Measurements from ENCODE around the gene ITFG1.
"Not testable (repeated sequence)": the region's sequence is repeated elsewhere in the genome, so short reads cannot be mapped to it uniquely, and the experiment has no call there.

Gene ITFG1

DNA sequence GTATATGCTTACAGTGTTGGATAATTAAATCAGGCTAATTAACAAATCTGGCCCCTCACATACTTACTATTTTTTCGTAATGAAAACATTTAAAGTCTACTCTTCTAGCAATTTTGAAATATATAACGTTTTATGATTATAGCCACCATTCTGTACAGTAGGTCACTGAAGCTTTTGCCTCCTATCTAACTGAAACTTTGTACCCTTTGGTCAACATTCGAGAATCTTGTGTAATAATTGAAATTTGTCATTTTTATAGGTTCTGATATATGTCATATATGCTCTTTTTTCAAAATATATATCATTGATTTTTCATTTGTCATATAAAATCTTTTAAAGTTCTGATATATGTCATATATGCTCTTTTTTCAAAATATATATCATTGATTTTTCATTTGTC, 12.9 kb upstream of the ITFG1 start:
- no peak for FAIRE-seq
- no peak for DNase-seq (ENCODE audit: low spot score)

GRCh38 chr16:47473004-47473403, 12.1 kb upstream of the ITFG1 start:
- DNase-seq (ENCODE audit: low spot score); FAIRE-seq: not testable (repeated sequence)

DNA sequence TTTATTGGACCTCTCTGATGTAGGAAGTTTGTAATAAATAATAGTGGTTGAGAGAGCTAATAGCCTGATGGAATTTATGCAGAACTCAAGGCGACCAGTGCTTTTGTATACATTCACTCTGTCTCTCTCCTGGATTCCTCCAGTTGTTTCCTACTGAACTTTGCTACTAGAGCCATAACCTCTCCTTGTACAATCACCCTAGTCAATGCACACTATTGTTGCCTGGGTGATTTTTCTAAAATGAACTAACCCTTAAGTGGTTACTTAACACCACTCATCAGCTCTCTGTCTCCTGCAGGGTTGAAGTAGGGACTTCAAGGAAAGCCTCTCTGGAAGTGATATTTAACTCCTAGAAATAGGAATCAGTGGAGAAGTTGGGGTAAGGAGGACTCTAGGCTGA, 9.9 kb upstream of the ITFG1 start:
- FAIRE-seq (no peak), DNase-seq (ENCODE audit: low spot score) (no peak)

DNA sequence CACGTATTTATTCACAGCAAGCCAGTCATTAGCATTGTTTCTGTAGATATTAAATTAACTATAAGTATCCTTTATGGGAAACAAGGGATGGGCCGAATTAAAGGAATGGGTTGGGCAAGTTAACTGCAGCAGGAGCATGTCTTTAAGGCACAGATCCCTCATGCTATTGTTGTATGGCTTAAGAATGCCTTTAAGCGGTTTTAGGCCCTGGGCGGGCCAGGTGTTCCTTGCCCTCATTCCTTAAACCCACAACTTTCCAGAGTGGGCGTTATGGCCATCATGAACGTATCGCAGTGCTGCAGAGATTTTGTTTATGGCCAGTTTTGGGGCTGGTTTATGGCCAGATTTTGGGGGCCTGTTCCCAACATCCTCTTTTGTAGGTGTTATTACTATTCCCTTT, 9.3 kb upstream of the ITFG1 start:
- no peak for FAIRE-seq

GRCh38 chr16:47469227-47469626, 8.4 kb upstream of the ITFG1 start:
- FAIRE-seq: no peak
- DNase-seq (ENCODE audit: low spot score): no peak

More for the DNA sequence above, 9.3 kb upstream of the ITFG1 start:
- DNase-seq (ENCODE audit: low spot score): no peak

GRCh38 chr16:47468070-47468689, 7.3 kb upstream of the ITFG1 start:
- DNase-seq (ENCODE audit: low spot score); FAIRE-seq: not testable (repeated sequence)

DNA sequence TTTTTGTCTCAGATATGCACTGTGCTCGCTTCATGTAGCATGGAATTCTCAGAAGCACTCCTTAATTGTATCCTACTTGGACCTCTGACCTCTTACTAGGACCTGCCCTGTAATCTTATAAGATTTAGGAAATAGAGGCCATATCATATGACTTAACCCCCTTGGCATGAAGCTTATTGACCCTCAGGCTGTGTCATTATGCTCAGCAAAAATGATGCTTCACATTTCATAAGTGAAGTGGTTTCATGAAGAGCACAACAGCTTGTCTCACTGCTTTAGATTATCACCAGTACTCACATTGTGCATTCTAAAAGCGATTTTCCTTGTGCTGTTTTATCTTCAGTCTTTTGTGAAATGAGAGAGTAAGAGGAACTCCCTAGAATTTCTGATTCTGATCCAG, 6.6 kb upstream of the ITFG1 start:
- FAIRE-seq (no peak), DNase-seq (ENCODE audit: low spot score) (no peak)

- DNase-seq (ENCODE audit: low spot score) (no peak), FAIRE-seq (no peak)
Measured at GRCh38 chr16:47465919-47466630, 5.2 kb upstream of the ITFG1 start.

DNA sequence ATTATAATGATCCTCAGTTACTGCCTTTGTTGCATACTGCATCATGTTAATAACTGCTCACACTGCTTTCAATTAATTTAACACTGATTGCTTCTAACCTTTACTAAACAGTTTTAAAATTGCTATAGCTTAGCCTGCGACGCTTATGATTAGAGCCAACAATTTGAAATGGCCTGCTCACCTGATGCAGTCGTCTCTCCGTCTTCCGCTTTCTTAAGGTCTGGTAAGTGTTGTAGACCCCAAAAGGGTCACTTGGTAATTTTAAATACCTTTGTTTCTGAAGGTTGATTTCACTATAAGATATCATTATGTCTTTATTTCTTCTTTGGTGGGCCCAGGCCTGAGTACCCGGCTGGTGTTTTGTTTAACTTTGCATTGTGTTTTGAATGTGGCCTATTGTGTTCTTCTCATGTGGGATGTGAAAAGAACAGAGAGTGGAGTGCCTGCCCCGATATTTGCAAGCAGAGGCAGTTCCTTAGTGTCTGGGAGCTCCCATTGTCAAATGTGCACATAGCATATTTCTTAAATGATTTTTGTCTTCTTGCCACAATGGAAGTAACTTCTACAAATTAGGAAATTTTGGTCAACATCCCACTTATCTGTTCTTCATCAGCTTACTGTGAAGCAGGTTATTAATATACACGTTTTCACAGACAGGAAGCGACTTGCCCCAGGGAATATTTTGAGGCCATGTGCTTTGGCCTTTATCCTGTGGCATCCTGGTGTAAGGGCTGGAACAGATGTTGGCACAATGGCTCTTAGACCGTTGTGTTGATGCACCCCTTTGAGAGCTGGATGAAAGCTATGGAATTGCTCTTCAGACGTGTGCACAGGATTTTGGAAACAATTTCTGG, 3.1 kb upstream of the ITFG1 start:
- FAIRE-seq (no peak), DNase-seq (ENCODE audit: low spot score) (no peak)

DNA sequence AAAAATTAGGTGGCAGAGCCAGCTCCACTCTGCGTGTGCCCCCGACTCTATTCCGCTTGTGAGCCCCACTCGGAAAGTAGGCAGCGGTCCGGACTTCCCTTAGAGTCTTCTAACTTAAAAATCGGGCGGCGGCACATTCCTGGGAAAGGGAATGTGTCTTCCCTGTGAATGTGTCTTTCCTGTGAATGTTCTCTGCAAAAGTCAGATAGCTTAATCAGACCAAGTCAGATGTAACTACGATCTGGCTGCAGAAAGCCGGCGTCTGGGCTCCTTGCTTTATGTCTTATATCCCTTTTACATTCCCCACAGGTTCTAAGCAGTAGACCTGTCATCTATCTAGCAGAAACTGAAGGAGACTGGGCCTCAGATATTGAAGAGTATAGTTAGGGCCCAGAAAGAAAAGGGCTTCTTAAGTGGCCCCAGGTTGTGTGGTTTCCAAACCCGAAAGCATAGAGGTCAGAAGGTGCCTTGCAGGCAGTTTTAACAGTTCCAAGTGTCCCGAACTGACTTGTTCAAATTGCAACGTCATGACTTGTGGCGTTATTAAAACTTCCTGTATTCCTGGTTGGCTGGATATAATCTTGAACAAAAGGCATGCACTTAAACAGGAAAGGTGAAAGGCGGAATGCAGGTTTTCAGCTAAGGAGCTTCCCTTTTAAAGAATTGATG, 869 bp upstream of the ITFG1 start:
- FAIRE-seq: no peak
- DNase-seq (ENCODE audit: low spot score): peak; percentile 13

- FAIRE-seq: no peak
- peak; percentile 4 for DNase-seq (ENCODE audit: low spot score)
Measured at GRCh38 chr16:47460359-47460710, 528 bp downstream of the ITFG1 start.

DNA sequence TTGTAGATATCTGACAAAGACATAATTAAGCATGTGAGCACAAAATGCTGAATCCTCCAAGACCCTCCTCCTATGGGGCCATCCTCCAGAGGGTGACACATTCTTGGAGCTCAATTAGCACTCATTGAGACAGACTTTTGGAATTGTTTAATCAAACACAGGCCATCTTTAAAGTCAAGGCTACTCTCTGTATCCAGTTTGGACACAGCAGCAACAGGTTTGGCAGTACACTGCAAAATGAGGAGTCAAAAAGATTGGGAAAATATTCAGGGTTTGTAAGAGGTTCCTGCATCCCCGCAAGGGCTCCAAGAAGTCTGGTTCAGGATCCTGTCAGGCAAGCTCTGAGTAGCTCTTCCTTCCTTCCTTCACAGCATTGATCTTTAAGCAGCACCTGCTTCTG, 1.3 kb downstream of the ITFG1 start:
- no peak for FAIRE-seq
- DNase-seq (ENCODE audit: low spot score): no peak

DNA sequence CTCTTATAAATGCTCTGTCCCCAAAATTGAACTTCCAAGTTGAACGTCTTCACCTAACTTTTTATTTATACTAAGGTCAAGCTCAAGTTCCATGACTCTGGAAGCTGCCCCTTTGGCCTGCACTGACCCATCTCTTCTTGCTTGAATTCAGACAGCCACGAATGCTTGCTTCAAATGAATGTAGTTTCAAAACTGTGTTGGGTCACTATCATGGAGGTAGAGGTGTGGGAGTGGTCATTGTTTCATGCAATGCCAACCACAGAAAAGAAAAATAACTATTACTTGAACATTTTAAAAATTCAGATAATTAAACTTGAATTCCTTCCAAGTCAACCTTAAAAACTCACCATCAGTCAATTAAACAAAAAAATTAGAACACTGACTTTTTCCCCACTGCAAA, 2.5 kb downstream of the ITFG1 start:
- FAIRE-seq: no peak
- no peak for DNase-seq (ENCODE audit: low spot score)

- FAIRE-seq (no peak), DNase-seq (ENCODE audit: low spot score) (no peak)
Measured at GRCh38 chr16:47449788-47450187, 11.1 kb downstream of the ITFG1 start.

- no peak for FAIRE-seq
- no peak for DNase-seq (ENCODE audit: low spot score)
Measured at GRCh38 chr16:47448830-47449575, 11.9 kb downstream of the ITFG1 start.

DNA sequence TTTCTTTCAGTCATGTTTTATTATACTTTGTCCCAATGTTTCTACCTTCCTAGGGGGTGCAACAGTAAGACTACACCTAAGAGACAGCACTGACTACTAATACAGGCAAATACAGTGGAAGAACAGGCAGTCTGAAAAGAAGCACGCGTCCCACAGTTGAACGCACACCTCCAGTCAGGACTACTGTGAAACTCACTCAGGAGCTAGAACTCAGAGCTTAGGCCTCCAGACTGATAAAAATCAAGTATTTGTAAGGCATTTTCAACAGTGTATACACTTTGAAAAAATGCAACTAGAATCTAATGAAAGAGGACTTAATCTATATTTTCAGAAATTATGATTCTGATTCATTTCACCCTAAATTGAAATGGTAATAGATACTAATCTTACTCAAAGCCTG, 14.4 kb downstream of the ITFG1 start:
- DNase-seq (ENCODE audit: low spot score): no peak

DNA sequence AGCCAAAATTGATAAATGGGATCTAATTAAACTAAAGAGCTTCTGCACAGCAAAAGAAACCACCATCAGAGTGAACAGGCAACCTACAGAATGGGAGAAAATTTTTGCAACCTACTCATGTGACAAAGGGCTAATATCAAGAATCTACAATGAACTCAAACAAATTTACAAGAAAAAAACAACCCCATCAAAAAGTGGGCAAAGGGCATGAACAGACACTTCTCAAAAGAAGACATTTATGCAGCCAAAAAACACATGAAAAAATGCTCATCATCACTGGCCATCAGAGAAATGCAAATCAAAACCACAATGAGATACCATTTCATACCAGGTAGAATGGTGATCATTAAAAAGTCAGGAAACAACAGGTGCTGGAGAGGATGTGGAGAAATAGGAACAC, 18.0 kb downstream of the ITFG1 start:
- not testable (repeated sequence) for FAIRE-seq; DNase-seq (ENCODE audit: low spot score)

More for the DNA sequence above, 14.4 kb downstream of the ITFG1 start:
- no peak for FAIRE-seq

GRCh38 chr16:47440066-47440465, 20.8 kb downstream of the ITFG1 start:
- not testable (repeated sequence) for DNase-seq (ENCODE audit: low spot score); FAIRE-seq

DNA sequence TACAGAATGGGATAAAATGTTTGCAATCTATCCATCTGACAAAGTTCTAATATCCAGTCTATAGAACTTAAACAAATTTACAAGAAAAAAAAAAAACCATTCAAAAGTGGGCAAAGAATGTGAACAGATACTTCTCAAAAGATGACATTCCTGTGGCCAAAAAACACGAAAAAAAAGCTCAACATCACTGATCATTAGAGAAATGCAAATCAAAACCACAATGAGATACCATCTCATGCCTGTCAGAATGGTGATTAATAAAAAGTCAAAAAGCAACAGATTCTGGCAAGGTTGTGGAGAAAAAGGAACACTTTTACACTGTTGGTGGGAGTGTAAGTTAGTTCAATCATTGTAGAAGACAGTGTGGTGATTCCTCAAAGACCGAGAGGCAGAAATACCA, 26.6 kb downstream of the ITFG1 start:
- DNase-seq (ENCODE audit: low spot score); FAIRE-seq: not testable (repeated sequence)

DNA sequence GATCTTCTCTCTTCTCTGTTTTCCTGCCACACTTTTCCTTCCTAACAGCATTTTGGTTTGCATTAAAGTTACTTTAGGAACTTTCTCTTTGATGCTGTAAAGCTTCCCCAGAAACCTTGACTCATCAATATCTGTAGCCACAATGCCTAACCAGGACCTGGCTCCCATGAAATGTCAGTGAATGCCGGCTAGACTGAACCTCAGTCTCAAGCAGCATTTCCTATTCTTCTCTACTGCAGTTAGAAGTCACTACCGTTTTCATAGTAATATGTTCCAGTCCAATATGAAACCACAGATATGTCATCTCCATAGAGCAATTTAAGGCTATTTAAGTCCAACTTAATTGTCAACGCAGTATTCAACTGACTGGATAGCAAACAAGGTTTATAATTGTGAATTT, 28.9 kb downstream of the ITFG1 start:
- DNase-seq (ENCODE audit: low spot score) (no peak), FAIRE-seq (no peak)

DNA sequence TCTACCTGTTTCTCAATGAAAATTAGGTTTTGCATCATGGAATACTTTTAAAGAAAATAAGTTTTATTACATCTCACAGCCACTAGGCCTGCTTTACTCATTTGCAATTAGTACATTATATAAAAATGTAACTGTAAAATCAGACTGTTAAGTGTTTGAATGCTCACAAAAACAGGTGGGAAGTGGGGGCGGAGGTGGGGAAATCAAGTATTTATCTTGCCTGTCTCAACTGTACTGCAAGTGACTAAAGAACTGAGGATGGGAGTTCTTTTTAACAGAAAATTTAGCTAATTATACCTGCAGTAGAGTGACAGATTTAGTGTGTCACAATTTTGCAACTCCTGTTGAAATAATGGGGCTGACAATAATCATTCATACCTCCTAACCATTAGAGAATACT, 34.1 kb downstream of the ITFG1 start:
- DNase-seq (ENCODE audit: low spot score) (no peak), FAIRE-seq (no peak)
